MCF 10A (cell line): ENCODE data around the gene ISOC2. TPM values are rescaled to one million over a fixed set of nuclear protein-coding genes. Genes with fewer than 3 reads are reported as not detected.
"Not testable (repeated sequence)": the region's sequence is repeated elsewhere in the genome, so short reads cannot be mapped to it uniquely, and the experiment has no call there.

Source experiments
- BruUV-seq: library from RNA; stranded (reverse); fragments of 400-500 nt; replicated peaks from 2 replicates; lab custom pipeline; 2021; lab: Mats Ljungman, UMichigan
- CTCF ChIA-PET: fragments of 300-600 bp; sonication (Branson Sonifier 250); formaldehyde crosslinking; extraction: SDS; loops from one replicate; lab custom pipeline; 2021; ENCODE audit warnings: antibody characterized with exemption, inconsistent platforms; lab: Yijun Ruan, JAX
- POLR2A ChIA-PET: fragments of 300-600, 350-650 bp; sonication (Branson Sonifier 250); formaldehyde crosslinking; extraction: SDS; loops from one replicate; lab custom pipeline; 2020; ENCODE audit warnings: antibody characterized with exemption, inconsistent platforms; lab: Yijun Ruan, JAX
- DNase-seq: peaks from one replicate; pipeline ENCODE4 v3.0.0-alpha.2; 2018; ENCODE audit not compliant: unreplicated experiment
- H3K27ac Mint-ChIP-seq: one replicate; pipeline ENCODE4 v1.8.0; 2022; ENCODE audit warnings: mild to moderate bottlenecking, low read depth, mixed read lengths; ENCODE audit not compliant: unreplicated experiment
- H3K27me3 Mint-ChIP-seq: one replicate; pipeline ENCODE4 v1.8.0; 2022; ENCODE audit warnings: mixed read lengths; ENCODE audit not compliant: insufficient read depth, unreplicated experiment
- H3K36me3 Mint-ChIP-seq: one replicate; pipeline ENCODE4 v1.8.0; 2022; ENCODE audit warnings: mild to moderate bottlenecking, moderate library complexity, mixed read lengths; ENCODE audit not compliant: insufficient read depth, unreplicated experiment
- H3K4me1 Mint-ChIP-seq: one replicate; pipeline ENCODE4 v1.8.0; 2022; ENCODE audit warnings: mixed read lengths; ENCODE audit not compliant: insufficient read depth, unreplicated experiment
- H3K4me3 Mint-ChIP-seq: one replicate; pipeline ENCODE4 v1.8.0; 2022; ENCODE audit warnings: mild to moderate bottlenecking, moderate library complexity, mixed read lengths; ENCODE audit not compliant: unreplicated experiment
- H3K9me3 Mint-ChIP-seq: one replicate; pipeline ENCODE4 v1.8.0; 2022; ENCODE audit warnings: mixed read lengths; ENCODE audit not compliant: unreplicated experiment
- intact Hi-C: fragments of 100-400 bp; cut with micrococcal nuclease; formaldehyde crosslinking; loops from 2 replicates; pipeline ENCODE4 v1.14.1; 2022
- total RNA-seq: library from RNA; stranded (reverse); gene quantifications from 2 replicates; pipeline ENCODE4 v1.2.3, GENCODE V29; 2022
- TF ChIP-seq, protein P1 (sequence below): fragments of 200-600 bp; IDR thresholded peaks from one replicate; pipeline ENCODE4 v1.8.0; 2022; ENCODE audit warnings: antibody characterized with exemption, mild to moderate bottlenecking; ENCODE audit not compliant: unreplicated experiment

ISOC2 gene
- total RNA-seq, 1 experiment from 2014 or later, result 59.9 TPM

DNA sequence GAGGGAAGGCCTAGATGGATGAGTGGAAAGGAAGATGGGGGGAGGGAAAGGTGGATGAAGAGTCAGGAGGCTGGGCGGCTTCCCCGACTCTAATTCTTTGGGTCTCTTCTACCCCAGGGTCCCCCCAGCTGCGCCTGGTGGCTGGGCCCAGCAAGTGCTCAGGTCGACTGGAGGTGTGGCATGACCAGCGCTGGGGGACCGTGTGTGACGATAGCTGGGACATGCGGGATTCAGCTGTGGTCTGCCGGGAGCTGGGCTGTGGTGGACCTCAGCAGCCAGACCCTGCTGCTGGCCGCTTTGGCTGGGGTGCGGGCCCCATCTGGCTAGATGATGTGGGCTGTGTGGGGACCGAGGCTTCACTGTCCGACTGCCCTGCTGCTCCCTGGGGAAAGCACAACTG is 36.3 kb upstream of the ISOC2 start:
- ChIA-PET CTCF (interaction anchor here (1.2 to 4.1 kb wide), 4 partner anchors 11 to 357 kb away, joined by 4 to 26 read pairs (median 6); no protein-coding TSS in a partner anchor), POLR2A (no interaction called here)
- no peaks in the 10 kb centered on the region for H3K27me3 Mint-ChIP-seq
- H3K9me3 Mint-ChIP-seq, result peaks cover 6% of the 10 kb centered on the region
- H3K27ac Mint-ChIP-seq, result no peak overlapping the region
- DNase-seq, result no peak
- no peak overlapping the region for H3K4me3 Mint-ChIP-seq
- TF ChIP-seq, protein P1, sequence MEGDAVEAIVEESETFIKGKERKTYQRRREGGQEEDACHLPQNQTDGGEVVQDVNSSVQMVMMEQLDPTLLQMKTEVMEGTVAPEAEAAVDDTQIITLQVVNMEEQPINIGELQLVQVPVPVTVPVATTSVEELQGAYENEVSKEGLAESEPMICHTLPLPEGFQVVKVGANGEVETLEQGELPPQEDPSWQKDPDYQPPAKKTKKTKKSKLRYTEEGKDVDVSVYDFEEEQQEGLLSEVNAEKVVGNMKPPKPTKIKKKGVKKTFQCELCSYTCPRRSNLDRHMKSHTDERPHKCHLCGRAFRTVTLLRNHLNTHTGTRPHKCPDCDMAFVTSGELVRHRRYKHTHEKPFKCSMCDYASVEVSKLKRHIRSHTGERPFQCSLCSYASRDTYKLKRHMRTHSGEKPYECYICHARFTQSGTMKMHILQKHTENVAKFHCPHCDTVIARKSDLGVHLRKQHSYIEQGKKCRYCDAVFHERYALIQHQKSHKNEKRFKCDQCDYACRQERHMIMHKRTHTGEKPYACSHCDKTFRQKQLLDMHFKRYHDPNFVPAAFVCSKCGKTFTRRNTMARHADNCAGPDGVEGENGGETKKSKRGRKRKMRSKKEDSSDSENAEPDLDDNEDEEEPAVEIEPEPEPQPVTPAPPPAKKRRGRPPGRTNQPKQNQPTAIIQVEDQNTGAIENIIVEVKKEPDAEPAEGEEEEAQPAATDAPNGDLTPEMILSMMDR, result no peak
- peaks cover 5% of the 10 kb centered on the region for H3K36me3 Mint-ChIP-seq
- intact Hi-C loops, result no loop called here
- no TSS peak for BruUV-seq
- H3K4me1 Mint-ChIP-seq, result peaks cover 5% of the 10 kb centered on the region

DNA sequence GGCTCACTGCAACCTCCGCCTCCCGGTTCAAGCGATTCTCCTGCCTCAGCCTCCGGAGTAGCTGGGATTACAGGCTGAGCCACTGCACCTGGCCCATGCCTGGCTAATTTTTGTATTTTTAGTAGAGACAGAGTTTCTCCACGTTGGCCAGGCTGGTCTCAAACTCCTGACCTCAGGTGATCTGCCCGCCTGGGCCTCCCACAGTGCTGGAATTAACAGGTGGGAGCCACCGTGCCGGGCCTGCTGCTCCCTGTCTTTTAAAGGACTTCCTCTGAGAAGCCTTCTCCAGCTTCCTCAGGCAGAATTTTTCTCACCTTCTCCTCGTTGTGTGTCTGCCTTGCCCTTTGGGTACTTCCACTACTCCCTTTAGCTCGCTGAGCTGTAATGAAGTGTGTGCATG is 35.4 kb upstream of the ISOC2 start:
- BruUV-seq, H3K9me3 Mint-ChIP-seq, DNase-seq, intact Hi-C loops, H3K27me3 Mint-ChIP-seq, H3K4me3 Mint-ChIP-seq, H3K36me3 Mint-ChIP-seq, H3K27ac Mint-ChIP-seq: not testable (repeated sequence)
- ChIA-PET CTCF (interaction anchor here (1.2 to 6.2 kb wide), 4 partner anchors 8 to 356 kb away, joined by 6 to 51 read pairs (median 16); no protein-coding TSS in a partner anchor), POLR2A (interaction anchor here (0.9 kb wide), 1 partner anchor 12 kb away, joined by 3 read pairs; the partner anchor contains the start of gene NAT14)
- H3K4me1 Mint-ChIP-seq, result peaks cover 11% of the 10 kb centered on the region

DNA sequence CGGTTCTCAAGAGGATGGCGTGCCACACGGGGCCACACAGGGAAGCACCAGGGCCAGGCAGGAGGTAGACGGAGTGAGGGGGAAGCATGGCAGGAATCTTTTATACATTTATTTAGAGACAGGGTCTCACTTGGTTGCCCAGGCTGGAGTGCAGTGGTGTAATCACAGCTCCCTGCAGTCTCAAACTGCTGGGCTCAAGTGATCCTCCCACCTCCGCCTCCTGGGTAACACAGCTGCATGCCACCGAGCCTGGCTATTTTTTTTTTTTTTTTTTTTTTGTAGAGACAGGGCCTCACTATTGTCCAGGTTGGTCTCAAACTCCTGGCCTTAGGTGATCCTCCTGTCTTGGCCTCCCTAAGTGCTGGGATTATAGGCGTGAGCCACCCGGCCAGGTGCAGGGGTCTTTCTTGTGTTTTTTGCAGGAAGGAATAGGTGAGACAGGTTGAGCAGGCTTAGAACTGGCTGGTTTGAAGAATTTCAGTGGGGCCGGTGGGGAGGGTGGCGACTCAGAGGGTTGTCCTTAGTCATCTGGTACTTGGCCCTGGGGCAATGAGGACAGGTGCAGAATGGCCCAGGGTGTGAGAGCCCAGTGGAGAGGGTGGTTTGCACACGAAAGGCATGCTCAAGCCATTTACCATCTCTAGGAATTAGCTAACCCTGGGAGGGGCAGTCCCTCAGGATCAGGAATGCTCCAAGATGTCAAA is 34.4 kb upstream of the ISOC2 start:
- H3K4me1 Mint-ChIP-seq, result peaks cover 17% of the 10 kb centered on the region
- intact Hi-C loops, result no loop called here
- ChIA-PET CTCF (interaction anchor here (0.6 to 6.2 kb wide), 4 partner anchors 9 to 336 kb away, joined by 3 to 51 read pairs (median 14); no protein-coding TSS in a partner anchor), POLR2A (interaction anchor here (0.7 to 0.8 kb wide), 2 partner anchors 9 to 344 kb away, joined by 3 to 4 read pairs; no protein-coding TSS in a partner anchor)
- no TSS peak for BruUV-seq
- no peaks in the 10 kb centered on the region for H3K27me3 Mint-ChIP-seq
- H3K9me3 Mint-ChIP-seq, result no peaks in the 10 kb centered on the region
- DNase-seq, result no peak
- peaks cover 5% of the 10 kb centered on the region for H3K36me3 Mint-ChIP-seq
- H3K27ac Mint-ChIP-seq, result no peak overlapping the region
- no peak overlapping the region for H3K4me3 Mint-ChIP-seq
- TF ChIP-seq, protein P1, result no peak

DNA sequence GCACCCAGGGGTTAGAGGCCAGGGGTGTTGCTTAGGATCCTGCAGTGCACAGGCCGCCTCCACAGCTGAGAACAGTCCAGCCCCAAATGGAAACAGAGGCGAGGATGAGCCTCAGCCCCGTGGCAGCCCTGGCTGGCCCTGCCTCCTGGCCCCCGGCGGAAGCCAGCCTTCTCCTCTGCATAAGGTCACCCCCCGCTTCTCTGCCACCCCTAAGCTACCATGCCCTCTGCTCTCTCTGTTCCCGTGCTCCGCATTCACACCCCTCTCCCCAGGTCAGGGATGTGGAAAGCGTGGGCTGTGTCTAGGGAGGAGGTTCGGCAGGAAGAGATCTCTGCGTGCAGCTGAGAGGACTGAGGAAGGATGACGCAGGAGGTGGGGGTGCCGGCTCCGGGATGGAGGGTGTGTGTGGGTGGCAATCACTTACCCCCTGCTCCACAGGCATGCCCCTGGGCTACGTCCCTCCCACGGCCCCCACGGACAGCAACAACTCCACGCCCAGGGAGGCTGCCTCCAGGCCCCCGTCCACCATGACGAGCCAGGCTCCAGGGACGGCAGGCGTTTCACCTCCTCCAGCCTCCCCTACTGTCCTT is 32.8 kb upstream of the ISOC2 start:
- DNase-seq, result peak; percentile 19
- Mint-ChIP-seq H3K27ac (no peak overlapping the region), H3K4me1 (peaks cover 17% of the 10 kb centered on the region), H3K9me3 (no peaks in the 10 kb centered on the region), H3K4me3 (no peak overlapping the region), H3K36me3 (peaks cover 5% of the 10 kb centered on the region), H3K27me3 (no peaks in the 10 kb centered on the region)
- CTCF ChIA-PET, result interaction anchor here (0.7 to 6.2 kb wide), 7 partner anchors 11 to 203 kb away, joined by 3 to 51 read pairs (median 3); partner anchors contain the start of gene U2AF2
- POLR2A ChIA-PET, result no interaction called here
- intact Hi-C loops, result no loop called here
- no TSS peak for BruUV-seq
- TF ChIP-seq, protein P1, result no peak
